ENCODE results near the gene MS4A18.

DNA sequence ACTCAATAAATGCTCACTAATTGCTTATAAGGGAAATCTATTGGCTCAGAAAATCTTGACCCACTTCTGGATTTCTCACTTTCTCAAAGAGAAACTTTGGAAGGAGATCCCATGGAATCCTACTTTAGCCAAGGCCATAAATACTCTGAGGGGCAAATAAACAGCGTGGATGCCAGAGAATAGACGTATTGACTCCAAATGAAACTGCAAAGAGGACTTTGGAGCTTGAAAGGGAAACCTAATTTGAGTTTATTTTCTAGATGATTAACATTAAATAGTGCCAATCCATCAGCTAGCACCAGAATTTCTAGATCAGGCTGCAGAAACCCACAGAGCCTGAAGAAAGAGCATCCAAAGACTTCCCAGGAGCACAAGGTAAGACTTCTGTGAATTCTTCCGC lies at the start of gene MS4A18:
- TF ChIP-seq, protein P1, sequence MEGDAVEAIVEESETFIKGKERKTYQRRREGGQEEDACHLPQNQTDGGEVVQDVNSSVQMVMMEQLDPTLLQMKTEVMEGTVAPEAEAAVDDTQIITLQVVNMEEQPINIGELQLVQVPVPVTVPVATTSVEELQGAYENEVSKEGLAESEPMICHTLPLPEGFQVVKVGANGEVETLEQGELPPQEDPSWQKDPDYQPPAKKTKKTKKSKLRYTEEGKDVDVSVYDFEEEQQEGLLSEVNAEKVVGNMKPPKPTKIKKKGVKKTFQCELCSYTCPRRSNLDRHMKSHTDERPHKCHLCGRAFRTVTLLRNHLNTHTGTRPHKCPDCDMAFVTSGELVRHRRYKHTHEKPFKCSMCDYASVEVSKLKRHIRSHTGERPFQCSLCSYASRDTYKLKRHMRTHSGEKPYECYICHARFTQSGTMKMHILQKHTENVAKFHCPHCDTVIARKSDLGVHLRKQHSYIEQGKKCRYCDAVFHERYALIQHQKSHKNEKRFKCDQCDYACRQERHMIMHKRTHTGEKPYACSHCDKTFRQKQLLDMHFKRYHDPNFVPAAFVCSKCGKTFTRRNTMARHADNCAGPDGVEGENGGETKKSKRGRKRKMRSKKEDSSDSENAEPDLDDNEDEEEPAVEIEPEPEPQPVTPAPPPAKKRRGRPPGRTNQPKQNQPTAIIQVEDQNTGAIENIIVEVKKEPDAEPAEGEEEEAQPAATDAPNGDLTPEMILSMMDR (conservative IDR thresholded peaks at IDR 0.05) = no peak
- TF ChIP-seq EZH2 (IDR thresholded peaks at IDR 0.05; ENCODE audit: low read depth) = no peak
